ENCODE results near the gene ECM2. TPM values are rescaled to one million over a fixed set of nuclear protein-coding genes. Genes with fewer than 3 reads are reported as not detected.

ECM2 gene
- total and polyA plus RNA-seq, 2 of the 13 experiments (the other 11 are each of a cell fraction or from before 2014, with no cell fraction given), result 0.37 TPM; not detected in 1

DNA sequence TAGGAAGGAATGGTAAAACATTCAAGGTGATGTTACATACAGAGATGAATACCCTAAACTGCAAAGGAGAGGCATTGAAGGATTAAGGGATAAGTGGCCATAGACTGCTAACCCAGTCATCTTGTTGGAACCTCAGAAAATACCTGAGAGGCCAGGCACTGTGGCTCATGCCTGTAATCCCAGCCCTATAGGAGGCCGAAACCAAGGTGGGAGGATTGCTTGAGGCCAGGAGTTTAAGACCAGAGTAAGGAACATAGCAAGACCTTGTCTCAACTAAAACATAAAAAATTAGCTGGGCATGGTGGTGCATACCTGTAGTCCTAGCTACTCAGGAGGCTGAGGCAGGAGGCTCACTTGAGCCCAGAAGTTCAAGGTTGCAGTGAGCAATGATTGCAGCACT lies 10.9 kb downstream of the ECM2 start:
- FAIRE-seq (no peak), ATAC-seq (no peak), DNase-seq (ENCODE audit: low spot score) (no peak)
- intact Hi-C loops (cut with micrococcal nuclease; ENCODE audit: unreplicated experiment), result no loop called here
- in situ Hi-C loops (cut with HindIII; ENCODE audit: extremely low pct_ligation_motif_present, low pct_unique_long_range_greater_than_20kb), result no loop called here
- Histone ChIP-seq H3K79me2 (ENCODE audit: insufficient read depth, low read length) (no peaks in the 10 kb centered on the region), H2AFZ (ENCODE audit: low read length) (no peak overlapping the region), H3K9me3 (ENCODE audit: low read length) (no peaks in the 10 kb centered on the region), H3K4me2 (ENCODE audit: low read depth, low read length) (no peak overlapping the region), H4K20me1 (ENCODE audit: insufficient read depth, low read length) (no peaks in the 10 kb centered on the region), H3K36me3 (replicated peaks in 1 of 2; ENCODE audit: control insufficient read depth in 1 of 2, insufficient read depth in 2 of 2, low read length in 2 of 2) (no peaks in the 10 kb centered on the region), H3K27ac (ENCODE audit: extremely low read length, insufficient read depth, low read length) (no peak overlapping the region), H3K4me3 (replicated peaks in 1 of 3; ENCODE audit: insufficient read depth in 1 of 3, low read depth in 2 of 3, low read length in 3 of 3) (no peak overlapping the region), H3K9ac (ENCODE audit: insufficient read depth, low read depth, low read length) (no peak overlapping the region), H3K4me1 (ENCODE audit: insufficient read depth, low read length) (peaks cover 14% of the 10 kb centered on the region), H3K27me3 (ENCODE audit: control insufficient read depth in 1 of 2, insufficient read depth in 2 of 2, low read length in 2 of 2) (no peaks in the 10 kb centered on the region)
- POLR2A ChIA-PET, result no interaction called here
- BruUV-seq (replicated peaks), result no TSS peak
- WGBS (ENCODE audit: low lambda C conversion rate), result 100% methylated on average over 1 of the region's 1 CpG
- TF ChIP-seq ZNF770 (CRISPR knock-in tag; IDR thresholded peaks at IDR 0.05) (peak; percentile 33; the same call in 1 of the 2 replicates), ZNF10 (CRISPR knock-in tag; IDR thresholded peaks at IDR 0.05; ENCODE audit: borderline replicate concordance, low read depth) (no peak), ZNF354B (CRISPR knock-in tag; IDR thresholded peaks at IDR 0.05) (no peak)
- CTCF ChIA-PET (ENCODE audit: low intra/inter-chr PET ratio, low total read pairs), result no interaction called here

GRCh38 chr9:92522983-92523970 lies 12.5 kb downstream of the ECM2 start:
- CTCF ChIA-PET (ENCODE audit: low intra/inter-chr PET ratio, low total read pairs), result no interaction called here
- in situ Hi-C loops (cut with HindIII; ENCODE audit: extremely low pct_ligation_motif_present, low pct_unique_long_range_greater_than_20kb), result no loop called here
- H3K9me3 ChIP-seq (ENCODE audit: low read length), result no peaks in the 10 kb centered on the region
- no peak overlapping the region for H3K4me3 ChIP-seq (replicated peaks in 1 of 3; ENCODE audit: insufficient read depth in 1 of 3, low read depth in 2 of 3, low read length in 3 of 3)
- peaks cover 14% of the 10 kb centered on the region for H3K4me1 ChIP-seq (ENCODE audit: insufficient read depth, low read length)
- POLR2A ChIA-PET, result no interaction called here
- FAIRE-seq, result no peak
- intact Hi-C loops (cut with micrococcal nuclease; ENCODE audit: unreplicated experiment), result no loop called here
- BruUV-seq (replicated peaks), result no TSS peak
- 91% methylated on average over 10 of the region's 10 CpGs for WGBS (ENCODE audit: low lambda C conversion rate)
- no peak; the same call in 2 of the 3 replicates for ATAC-seq
- H3K36me3 ChIP-seq (replicated peaks in 1 of 2; ENCODE audit: control insufficient read depth in 1 of 2, insufficient read depth in 2 of 2, low read length in 2 of 2), result no peaks in the 10 kb centered on the region
- no peaks in the 10 kb centered on the region for H4K20me1 ChIP-seq (ENCODE audit: insufficient read depth, low read length)
- H3K79me2 ChIP-seq (ENCODE audit: insufficient read depth, low read length), result no peaks in the 10 kb centered on the region
- no peak overlapping the region for H3K27ac ChIP-seq (ENCODE audit: extremely low read length, insufficient read depth, low read length)
- DNase-seq (ENCODE audit: low spot score), result peak; percentile 20
- H3K4me2 ChIP-seq (ENCODE audit: low read depth, low read length), result no peak overlapping the region
- no peaks in the 10 kb centered on the region for H3K27me3 ChIP-seq (ENCODE audit: control insufficient read depth in 1 of 2, insufficient read depth in 2 of 2, low read length in 2 of 2)
- no peak overlapping the region for H3K9ac ChIP-seq (ENCODE audit: insufficient read depth, low read depth, low read length)
- H2AFZ ChIP-seq (ENCODE audit: low read length), result no peak overlapping the region
- TF ChIP-seq FOSL1 (CRISPR knock-in tag; IDR thresholded peaks at IDR 0.05; ENCODE audit: borderline replicate concordance) (peak; percentile 38; the same call in 1 of the 2 replicates), HOXD1 (CRISPR knock-in tag; IDR thresholded peaks at IDR 0.05) (no peak), FOSL2 (CRISPR knock-in tag; IDR thresholded peaks at IDR 0.05) (peak; percentile 92), ZNF121 (CRISPR knock-in tag; IDR thresholded peaks at IDR 0.05) (peak; percentile 83), ZC3H4 (CRISPR knock-in tag; IDR thresholded peaks at IDR 0.05; ENCODE audit: borderline replicate concordance) (no peak)
- TF ChIP-seq, protein P1, sequence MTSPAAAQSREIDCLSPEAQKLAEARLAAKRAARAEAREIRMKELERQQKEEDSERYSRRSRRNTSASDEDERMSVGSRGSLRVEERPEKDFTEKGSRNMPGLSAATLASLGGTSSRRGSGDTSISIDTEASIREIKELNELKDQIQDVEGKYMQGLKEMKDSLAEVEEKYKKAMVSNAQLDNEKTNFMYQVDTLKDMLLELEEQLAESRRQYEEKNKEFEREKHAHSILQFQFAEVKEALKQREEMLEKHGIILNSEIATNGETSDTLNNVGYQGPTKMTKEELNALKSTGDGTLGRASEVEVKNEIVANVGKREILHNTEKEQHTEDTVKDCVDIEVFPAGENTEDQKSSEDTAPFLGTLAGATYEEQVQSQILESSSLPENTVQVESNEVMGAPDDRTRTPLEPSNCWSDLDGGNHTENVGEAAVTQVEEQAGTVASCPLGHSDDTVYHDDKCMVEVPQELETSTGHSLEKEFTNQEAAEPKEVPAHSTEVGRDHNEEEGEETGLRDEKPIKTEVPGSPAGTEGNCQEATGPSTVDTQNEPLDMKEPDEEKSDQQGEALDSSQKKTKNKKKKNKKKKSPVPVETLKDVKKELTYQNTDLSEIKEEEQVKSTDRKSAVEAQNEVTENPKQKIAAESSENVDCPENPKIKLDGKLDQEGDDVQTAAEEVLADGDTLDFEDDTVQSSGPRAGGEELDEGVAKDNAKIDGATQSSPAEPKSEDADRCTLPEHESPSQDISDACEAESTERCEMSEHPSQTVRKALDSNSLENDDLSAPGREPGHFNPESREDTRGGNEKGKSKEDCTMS (CRISPR knock-in tag; conservative IDR thresholded peaks at IDR 0.05), result no peak
- TF ChIP-seq, protein P2, sequence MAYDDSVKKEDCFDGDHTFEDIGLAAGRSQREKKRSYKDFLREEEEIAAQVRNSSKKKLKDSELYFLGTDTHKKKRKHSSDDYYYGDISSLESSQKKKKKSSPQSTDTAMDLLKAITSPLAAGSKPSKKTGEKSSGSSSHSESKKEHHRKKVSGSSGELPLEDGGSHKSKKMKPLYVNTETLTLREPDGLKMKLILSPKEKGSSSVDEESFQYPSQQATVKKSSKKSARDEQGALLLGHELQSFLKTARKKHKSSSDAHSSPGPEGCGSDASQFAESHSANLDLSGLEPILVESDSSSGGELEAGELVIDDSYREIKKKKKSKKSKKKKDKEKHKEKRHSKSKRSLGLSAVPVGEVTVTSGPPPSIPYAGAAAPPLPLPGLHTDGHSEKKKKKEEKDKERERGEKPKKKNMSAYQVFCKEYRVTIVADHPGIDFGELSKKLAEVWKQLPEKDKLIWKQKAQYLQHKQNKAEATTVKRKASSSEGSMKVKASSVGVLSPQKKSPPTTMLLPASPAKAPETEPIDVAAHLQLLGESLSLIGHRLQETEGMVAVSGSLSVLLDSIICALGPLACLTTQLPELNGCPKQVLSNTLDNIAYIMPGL (CRISPR knock-in tag; IDR thresholded peaks at IDR 0.05; ENCODE audit: borderline replicate concordance in 1 of 2, low read depth in 1 of 2), result no peak

Measured in HepG2 (cell line).